Ishikawa (cell line): ENCODE measurements around the gene CHRD.

Source experiments
- CEBPB ChIP-seq: IDR thresholded peaks from 2 replicates; pipeline ENCODE4 v1.6.1; 2012
- CREB1 ChIP-seq: IDR thresholded peaks from 2 replicates; pipeline ENCODE4 v1.6.1; 2012; ENCODE audit warnings: low read depth
- EGR1 ChIP-seq: IDR thresholded peaks from 2 replicates; pipeline ENCODE4 v1.6.1; 2012
- EP300 ChIP-seq: IDR thresholded peaks from 2 replicates; pipeline ENCODE4 v1.6.1; 2012; ENCODE audit warnings: borderline replicate concordance
- FOXM1 ChIP-seq: IDR thresholded peaks from 2 replicates; pipeline ENCODE4 v1.6.1; 2012; ENCODE audit warnings: low read depth, borderline replicate concordance
- MAX ChIP-seq: IDR thresholded peaks from 2 replicates; pipeline ENCODE4 v1.6.1; 2012
- NFIC ChIP-seq: IDR thresholded peaks from 2 replicates; pipeline ENCODE4 v1.6.1; 2012
- RAD21 ChIP-seq: IDR thresholded peaks from 2 replicates; pipeline ENCODE4 v1.6.1; 2012; ENCODE audit warnings: low read depth
- REST ChIP-seq: IDR thresholded peaks from 2 replicates; pipeline ENCODE4 v1.6.1; 2012; ENCODE audit warnings: low read depth, mild to moderate bottlenecking
- TAF1 ChIP-seq: IDR thresholded peaks from 2 replicates; pipeline ENCODE4 v1.6.1; 2012; ENCODE audit warnings: low read depth, mild to moderate bottlenecking
- TCF12 ChIP-seq: IDR thresholded peaks from 2 replicates; pipeline ENCODE4 v1.6.1; 2012; ENCODE audit warnings: low read depth
- TEAD4 ChIP-seq: IDR thresholded peaks from 2 replicates; pipeline ENCODE4 v1.6.1; 2012
- USF1 ChIP-seq: IDR thresholded peaks from 2 replicates; pipeline ENCODE4 v1.6.1; 2012
- YY1 ChIP-seq: IDR thresholded peaks from 2 replicates; pipeline ENCODE4 v1.6.1; 2012; ENCODE audit warnings: low read depth
- ZBTB7A ChIP-seq: IDR thresholded peaks from 2 replicates; pipeline ENCODE4 v1.6.1; 2012; ENCODE audit warnings: low read depth

Gene CHRD

GRCh38 chr3:184348057-184348382 is 31.8 kb upstream of the CHRD start:
- TF ChIP-seq FOXM1 = no peak
- TF ChIP-seq EGR1 = no peak
- no peak for TF ChIP-seq EP300
- no peak for TF ChIP-seq CREB1
- no peak for TF ChIP-seq NFIC
- TF ChIP-seq USF1 = no peak

- TF ChIP-seq TEAD4 (no peak), EGR1 (no peak), NFIC (no peak), REST (no peak), YY1 (no peak)
These were observed 30.0 kb upstream of the CHRD start for GRCh38 chr3:184349563-184350470.

- no peak for TF ChIP-seq USF1
- no peak for TF ChIP-seq ZBTB7A
- TF ChIP-seq TEAD4 = no peak
- no peak for TF ChIP-seq RAD21
- TF ChIP-seq MAX = no peak
- no peak for TF ChIP-seq TAF1
- no peak for TF ChIP-seq CEBPB
- no peak for TF ChIP-seq NFIC
- TF ChIP-seq TCF12 = no peak
- TF ChIP-seq EP300 = no peak
- no peak for TF ChIP-seq YY1
- no peak for TF ChIP-seq CREB1
These were observed 29.2 kb upstream of the CHRD start for GRCh38 chr3:184350618-184351017.

GRCh38 chr3:184351511-184352148 is 28.2 kb upstream of the CHRD start:
- TF ChIP-seq REST = no peak
- TF ChIP-seq EP300 = no peak
- no peak for TF ChIP-seq YY1

GRCh38 chr3:184352149-184352785 is 27.6 kb upstream of the CHRD start:
- TF ChIP-seq TAF1 = no peak
- TF ChIP-seq EP300 = no peak
- no peak for TF ChIP-seq CREB1
- no peak for TF ChIP-seq TEAD4
- no peak for TF ChIP-seq USF1
- no peak for TF ChIP-seq NFIC
- TF ChIP-seq REST = no peak
- no peak for TF ChIP-seq RAD21
- TF ChIP-seq YY1 = no peak
- no peak for TF ChIP-seq CEBPB
- TF ChIP-seq ZBTB7A = no peak
- no peak for TF ChIP-seq TCF12
- no peak for TF ChIP-seq FOXM1
- TF ChIP-seq MAX = no peak
- TF ChIP-seq EGR1 = no peak
